HG02759 (cell line): ENCODE measurements around the gene GPR62.

Experiments
- ATAC-seq: cut with Tn5 transposase; IDR thresholded peaks from one replicate; pipeline ENCODE4 v1.9.1; 2021; ENCODE audit warnings: mild to moderate bottlenecking, moderate library complexity; ENCODE audit not compliant: unreplicated experiment

GPR62 gene

DNA sequence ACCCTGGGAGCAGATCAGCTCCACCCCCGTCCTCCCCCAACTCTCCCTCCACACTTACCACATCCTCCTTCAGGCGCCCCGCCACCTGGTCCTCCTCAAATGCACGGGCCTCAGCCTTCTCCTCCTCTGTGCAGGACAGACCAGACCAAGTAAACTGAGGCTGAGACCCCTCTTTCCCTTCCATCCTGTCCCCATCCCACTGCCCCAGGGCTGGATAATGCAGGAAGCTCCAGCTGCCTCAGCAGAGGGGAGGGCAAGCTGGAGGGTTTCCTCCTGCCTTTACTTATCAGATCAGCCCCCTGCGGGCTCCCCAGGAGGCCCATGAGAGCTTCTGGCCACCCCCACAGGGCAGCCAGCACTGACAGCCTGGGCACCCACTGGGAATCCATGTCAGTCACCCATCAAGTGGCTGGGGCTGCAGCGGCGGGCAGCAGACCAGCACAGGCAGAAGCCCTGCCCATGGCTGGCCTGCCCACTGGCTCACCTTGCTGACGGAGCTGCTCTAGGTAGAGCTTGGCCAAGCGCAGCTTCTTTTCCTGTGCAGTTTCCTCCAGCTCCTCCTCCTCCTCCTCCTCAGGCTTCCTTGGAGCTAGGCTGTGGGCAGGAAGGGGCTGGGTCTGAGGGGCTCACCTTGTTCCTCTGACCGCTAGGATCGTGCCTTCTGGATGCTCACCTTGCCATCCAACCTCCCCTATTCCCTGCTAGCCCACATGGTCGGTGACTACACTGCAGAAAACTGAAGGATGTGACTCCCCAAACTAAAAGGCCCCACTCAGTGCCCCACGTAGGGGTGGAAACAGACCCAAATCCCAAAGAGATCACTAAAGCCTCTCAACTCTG lies 17.4 kb upstream of the GPR62 start:
- ATAC-seq, result no peak

DNA sequence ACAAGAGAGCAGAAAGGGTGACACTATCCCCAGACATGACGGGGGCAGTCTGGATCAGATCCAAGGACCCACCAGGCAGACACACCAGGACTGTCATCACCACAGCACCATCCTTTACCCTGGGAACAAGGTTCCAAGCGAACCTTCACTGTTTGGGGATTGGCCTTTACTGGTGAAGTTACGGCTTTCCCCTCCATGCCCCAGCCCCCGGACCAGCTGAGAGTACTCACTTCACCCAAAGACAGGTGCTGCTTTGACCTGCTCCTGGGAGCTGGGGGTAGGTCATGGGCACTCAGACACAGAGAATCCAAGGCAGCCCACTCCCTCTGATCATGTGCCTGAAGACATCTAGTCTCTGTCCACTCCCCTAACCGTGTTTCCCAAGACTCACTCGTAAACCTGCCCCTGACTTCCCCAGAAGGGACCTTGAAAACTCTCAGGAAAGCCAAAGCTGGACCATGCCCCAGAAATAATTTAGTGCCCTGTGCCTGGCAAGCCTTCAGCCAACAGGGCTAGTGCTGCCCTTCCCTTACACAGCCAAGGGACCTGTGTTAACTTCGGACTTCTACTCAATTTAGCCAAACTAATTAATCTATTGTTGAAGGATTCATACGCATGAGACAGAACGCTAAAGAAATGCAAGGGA lies 16.3 kb upstream of the GPR62 start:
- ATAC-seq, result no peak

DNA sequence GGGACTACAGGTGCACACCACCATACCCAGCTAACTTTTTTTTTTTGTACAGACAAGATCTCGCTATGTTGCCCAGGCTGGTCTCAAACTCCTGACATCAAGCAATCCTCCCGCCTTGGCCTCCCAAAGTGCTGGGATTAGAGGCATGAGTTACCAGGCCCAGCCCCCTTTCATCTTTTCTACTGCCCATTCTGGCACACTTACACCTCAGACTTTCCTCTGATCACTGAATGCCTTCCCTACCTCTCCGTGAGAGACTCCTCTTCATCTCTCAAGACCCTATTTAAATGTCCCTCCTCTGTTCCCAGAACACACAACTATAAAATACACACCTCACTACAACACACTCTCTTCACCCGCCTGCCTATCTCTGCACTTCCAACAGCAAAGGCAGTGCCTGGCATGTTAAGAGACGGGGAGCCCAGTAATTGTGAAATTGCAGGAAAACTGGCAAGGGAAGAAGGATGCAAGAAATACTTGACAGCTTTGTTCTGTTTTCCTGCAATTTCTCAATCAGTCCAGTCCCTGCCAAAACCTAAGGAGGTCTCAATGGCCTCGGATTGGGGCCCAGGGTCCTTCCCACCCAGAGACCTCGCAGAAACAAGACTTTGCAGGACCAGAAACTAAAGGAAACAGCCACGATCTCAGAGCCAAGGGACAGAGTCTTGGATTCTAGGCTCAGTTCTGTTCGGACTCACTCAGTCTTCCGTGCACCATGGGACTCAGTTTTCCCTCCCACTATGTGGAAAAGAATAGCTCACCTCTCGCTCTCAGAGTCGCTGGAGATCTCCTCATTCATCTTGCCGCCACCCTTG lies 14.3 kb upstream of the GPR62 start:
- no peak for ATAC-seq

DNA sequence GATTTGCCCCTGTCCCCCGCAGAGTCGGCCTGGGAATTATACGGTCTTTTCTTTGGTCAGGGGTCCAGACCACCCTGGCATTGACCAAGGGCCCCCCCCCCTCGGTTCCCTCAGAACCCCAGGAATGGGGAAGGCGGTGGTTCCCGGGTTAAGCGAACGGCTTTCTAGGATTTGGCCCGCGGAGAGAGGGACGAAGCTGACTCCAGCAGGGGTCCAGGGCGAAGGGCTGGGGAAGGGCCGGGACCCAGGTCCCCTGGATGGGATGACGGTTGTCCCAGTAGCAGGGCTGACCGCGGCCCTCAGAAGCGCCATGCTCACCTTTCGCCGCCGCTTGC lies 13.8 kb upstream of the GPR62 start:
- no peak for ATAC-seq

DNA sequence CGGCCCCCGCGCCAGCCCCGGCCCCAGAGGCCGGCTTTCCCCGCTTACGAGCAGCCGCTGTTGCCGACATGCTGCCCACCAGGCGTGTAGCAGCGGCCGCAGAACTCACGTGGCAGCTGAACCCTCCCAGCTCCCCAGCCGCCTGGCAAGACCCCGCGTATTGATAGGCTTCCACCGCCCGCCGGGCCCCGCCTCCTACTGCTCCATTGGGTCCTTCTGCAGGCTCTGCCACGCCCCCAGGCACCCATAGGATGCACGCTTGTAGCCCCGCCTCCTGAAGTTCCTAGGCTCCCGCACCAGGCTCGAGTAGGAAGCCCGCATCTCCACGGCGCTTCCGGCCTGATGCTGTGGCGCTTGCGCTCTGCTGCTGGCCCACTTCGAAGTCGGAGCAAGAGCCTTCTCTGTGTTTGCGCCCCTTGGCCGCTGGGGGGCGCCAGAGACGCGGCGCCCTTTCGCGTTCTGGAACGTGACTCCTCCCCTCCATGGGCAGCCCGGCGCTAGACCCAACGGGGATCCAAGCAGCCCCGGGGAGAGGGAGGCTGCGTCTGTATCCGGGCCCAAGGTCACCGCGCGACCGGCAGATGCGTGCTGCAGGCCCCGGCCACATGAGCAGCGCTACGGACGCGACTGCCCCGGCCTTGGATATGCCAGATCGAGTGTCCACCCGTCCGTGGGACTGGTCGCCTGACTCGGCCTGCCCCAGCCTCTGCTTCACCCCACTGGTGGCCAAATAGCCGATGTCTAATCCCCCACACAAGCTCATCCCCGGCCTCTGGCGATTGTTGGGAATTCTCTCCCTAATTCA lies 13.2 kb upstream of the GPR62 start, which contains the start of the genes PARP3 and RRP9:
TSS of gene PARP3 (plus strand) at position 566 of the 805 bp plus-strand sequence. CDS start 993 bp downstream, outside the sequence.
TSS of gene RRP9 (minus strand) at position 107 of the 805 bp plus-strand sequence. CDS start at position 70, 37 bp downstream.
- peak; percentile 88 for ATAC-seq

DNA sequence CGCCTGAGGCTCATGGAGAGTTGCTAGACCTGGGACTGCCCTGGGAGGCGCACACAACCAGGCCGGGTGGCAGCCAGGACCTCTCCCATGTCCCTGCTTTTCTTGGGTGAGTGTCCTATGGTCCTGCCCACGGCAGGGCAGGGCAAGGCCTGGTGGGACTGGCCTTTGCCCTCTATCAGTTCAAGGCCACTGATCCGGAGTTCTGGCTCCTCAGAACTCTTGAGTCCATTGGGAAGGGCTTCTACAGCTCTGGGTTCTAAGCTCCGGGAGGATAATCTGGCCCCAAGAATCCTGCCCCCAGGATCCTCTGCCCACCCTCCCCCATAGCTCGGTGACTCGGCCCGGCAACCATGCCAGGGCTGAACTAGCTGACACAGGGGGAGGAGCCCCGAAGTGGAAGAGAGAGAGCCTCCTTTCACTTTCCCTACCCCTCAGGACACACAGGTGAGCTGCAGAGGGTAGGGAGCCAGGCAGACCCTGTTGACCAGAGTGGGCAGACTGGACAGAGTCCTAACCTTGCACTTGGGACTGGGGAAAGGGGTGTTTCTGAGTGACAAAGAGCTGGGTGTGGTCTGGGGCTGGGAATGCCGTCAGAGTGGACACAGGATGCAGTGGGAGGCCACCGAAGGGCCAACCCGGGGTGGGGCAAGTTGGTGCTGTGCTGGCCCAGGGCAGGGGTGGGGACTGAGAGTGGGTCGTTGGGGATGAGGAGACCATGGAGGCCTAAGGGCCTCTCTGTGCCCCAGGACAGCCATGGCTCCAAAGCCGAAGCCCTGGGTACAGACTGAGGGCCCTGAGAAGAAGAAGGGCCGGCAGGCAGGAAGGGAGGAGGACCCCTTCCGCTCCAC lies 12.4 kb upstream of the GPR62 start:
- no peak for ATAC-seq

DNA sequence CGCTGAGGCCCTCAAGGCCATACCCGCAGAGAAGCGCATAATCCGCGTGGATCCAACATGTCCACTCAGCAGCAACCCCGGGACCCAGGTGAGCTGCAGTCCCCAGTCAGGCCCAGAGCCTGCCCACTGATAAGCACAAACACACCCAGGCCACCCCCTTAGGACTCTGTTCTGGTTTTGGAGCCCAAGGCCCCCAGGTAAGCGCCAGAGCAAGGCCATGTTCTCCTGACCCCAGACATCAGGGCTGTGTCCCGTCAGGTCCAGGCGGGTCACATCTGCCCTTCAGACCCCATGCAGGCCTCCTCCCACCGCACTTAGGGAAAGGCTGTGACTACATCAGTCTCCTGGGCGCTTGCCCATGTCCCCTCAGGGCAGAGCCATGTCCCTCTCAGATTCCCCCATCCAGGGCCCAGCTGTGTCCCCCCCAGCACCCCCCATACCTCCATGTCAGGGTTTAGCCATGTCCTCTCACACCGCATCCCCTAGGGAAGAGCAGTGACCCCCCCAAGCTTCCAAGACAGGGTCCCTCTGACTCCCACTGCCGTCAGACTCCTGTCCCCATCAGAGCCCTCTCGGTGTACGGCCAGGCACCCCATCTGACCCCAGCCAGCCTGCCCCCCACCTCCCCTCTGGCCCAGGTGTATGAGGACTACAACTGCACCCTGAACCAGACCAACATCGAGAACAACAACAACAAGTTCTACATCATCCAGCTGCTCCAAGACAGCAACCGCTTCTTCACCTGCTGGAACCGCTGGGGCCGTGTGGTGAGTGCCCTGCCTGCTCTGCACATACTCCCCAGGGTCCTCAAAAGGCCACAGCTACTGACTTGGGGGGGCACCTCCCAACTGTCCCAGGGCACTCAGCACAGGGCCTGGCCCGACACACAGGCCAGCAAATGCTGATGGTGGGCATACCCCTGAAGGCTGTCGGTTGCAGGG lies 11.5 kb upstream of the GPR62 start:
- no peak for ATAC-seq

DNA sequence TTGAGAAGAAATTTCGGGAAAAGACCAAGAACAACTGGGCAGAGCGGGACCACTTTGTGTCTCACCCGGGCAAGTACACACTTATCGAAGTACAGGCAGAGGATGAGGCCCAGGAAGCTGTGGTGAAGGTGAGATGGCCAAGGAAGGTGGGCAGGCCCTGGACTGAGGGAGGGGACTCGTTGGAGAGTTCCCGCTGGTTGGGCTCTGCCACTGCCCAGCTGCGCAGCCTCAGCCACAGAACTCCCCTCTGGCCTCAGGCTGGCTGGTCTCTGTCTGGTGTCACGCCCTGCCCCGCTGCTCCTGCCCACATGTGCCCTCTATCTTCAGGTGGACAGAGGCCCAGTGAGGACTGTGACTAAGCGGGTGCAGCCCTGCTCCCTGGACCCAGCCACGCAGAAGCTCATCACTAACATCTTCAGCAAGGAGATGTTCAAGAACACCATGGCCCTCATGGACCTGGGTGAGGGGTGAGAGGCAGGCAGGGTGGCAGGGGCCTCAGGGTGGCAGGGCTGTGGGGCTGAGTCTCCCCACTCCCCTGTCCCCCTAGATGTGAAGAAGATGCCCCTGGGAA lies 10.6 kb upstream of the GPR62 start:
- ATAC-seq, result no peak

DNA sequence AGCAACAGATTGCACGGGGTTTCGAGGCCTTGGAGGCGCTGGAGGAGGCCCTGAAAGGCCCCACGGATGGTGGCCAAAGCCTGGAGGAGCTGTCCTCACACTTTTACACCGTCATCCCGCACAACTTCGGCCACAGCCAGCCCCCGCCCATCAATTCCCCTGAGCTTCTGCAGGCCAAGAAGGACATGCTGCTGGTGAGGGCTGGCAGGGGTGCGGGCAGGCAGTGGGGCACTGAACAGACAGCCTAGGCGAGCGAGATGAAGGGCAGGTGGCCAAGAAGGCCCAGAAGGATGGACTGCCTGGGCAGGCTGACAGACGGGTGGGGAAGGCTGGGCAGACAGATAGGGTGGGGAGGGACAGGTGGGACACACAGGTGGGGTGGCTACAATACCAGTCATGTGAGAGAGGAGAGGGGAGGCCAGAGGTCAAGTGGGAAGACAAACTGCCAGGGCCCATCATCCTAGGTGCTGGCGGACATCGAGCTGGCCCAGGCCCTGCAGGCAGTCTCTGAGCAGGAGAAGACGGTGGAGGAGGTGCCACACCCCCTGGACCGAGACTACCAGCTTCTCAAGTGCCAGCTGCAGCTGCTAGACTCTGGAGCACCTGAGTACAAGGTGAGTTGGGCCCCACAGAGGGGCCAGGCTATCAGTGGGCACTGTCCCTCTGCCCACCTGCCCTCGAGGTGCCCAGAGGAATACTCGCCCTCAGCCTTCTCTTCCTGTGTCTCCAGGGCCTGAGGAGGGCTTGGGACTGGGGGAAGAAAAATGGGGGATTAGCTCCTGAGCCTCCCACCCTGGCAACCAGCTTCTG lies 9.9 kb upstream of the GPR62 start:
- ATAC-seq, result no peak

DNA sequence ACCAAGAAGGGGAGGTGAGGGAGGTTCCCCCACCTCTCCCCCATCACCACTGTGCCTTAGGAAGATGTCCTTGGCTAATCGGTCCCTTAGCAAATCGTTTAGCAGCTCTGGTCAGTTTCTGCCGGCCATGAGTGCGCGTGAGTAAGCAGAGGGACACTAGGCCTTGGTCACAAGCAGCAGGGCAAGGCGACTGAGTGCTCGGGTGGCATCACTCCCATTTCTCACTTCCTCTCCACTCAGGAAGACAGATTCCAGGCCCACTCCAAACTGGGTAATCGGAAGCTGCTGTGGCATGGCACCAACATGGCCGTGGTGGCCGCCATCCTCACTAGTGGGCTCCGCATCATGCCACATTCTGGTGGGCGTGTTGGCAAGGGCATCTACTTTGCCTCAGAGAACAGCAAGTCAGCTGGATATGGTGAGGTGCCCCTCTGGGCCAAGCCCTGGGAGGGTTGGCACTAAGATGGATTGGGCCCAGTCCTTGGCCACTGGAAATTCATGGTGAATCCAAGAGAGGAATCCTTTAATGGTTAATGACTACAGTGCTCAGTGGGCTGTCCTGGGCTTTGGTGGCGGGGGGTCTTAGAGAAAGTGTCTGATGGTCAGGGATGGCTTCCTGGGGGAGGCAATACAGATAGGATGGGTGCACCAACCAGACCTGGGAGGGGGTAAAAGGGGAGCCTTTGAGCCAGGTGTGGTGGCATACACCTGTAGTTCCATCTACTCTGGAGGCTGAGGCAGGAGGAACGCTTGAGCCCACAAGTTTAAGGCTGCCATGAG lies 9.1 kb upstream of the GPR62 start:
- ATAC-seq, result no peak

DNA sequence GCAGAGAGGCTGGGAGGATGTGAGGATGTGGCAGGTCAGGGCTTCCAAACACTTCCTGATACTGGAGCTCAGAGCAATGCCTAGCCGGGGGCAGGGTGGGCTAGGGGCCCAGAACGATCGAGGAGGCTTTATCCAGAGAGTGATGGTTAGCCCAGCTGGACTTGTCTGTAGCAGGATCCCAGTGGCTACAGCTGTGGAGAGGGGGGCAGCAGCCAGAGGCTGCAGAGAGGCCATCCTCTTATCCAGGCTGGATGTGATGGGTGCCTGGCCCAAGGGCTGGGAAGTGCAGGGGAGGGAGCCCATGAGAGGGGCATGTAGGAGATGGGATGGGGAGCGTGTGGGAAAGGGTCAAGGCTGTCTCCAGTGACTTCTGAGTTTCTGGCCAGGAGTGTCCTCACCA lies 8.4 kb upstream of the GPR62 start:
- ATAC-seq, result no peak

DNA sequence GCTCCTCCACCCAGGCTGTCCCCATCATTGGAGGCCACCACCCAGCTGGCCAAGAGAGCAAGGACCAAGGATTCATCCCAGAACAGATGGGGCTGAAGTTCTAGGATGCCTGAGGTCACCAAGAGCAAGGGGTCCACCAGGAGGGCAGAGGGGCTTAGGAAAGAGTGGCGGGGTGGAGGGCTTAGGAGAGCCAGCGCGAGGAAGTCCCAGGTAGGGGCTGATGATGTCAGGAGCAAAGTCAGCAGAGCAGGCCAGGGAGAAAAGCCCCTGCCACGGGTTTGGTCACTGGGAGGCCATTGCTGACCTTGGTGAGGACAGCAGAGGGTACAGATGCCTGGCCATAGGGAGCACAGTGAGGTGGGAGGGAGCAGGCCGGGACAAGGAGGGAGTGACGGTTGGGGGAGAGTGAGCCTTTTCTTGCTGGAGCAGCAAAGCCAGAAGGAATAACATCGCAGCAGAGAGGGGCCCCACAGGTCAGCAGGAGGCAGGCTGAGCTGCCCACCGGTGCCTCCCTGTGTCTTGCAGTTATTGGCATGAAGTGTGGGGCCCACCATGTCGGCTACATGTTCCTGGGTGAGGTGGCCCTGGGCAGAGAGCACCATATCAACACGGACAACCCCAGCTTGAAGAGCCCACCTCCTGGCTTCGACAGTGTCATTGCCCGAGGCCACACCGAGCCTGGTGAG lies 7.8 kb upstream of the GPR62 start:
- no peak for ATAC-seq

DNA sequence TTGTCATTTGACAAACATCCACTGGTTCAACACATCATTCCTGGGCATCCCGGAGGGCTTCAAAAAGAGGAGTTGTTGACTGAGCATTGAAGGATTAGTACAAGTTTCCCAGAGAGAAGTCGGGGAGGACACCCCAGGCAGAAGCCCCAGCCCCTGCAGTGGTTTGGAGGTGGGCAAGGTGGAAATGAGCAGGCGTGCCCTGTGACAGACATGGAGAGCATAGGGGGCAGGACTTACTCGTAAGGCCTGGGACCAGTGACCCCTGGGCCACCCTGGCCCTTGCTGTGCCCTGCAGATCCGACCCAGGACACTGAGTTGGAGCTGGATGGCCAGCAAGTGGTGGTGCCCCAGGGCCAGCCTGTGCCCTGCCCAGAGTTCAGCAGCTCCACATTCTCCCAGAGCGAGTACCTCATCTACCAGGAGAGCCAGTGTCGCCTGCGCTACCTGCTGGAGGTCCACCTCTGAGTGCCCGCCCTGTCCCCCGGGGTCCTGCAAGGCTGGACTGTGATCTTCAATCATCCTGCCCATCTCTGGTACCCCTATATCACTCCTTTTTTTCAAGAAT lies 7.1 kb upstream of the GPR62 start:
- no peak for ATAC-seq

DNA sequence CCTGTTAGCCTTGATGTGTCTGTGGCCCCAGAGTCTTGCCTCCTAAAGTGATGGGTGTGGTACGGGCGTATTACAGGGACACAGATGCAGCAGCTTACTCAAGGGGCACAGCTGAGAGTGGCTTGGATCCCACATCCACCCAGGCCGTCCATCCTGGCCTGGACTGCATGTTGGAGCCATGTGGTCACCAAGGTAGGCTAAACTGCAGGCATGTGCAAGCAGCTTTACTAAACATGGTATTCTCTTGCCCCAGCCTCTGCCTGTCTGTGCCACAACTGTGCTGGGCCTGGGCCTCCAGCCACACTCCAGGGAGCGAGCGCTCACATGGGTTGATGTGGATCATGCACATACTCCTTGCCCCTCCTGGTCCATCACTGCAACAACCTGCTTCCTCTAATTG lies 6.1 kb upstream of the GPR62 start:
- no peak for ATAC-seq

DNA sequence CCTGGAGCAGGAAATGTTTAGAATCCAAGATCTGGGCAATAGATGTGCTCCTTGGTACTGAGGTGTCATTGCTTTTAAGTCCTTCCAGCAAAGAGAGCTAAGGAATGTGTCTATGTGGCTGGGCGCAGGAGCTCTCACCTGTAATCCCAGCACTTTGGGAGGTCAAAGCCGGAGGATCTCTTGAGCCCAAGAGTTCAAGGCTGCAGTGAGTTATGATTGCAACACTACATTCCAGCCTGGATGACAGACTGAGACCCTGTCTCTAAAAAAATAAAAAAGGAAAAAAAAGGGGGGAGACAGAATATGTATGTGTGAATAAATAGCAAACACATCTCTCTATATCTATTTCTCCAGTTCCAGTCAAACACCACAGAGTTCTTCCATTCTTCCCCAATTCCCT lies 4.3 kb upstream of the GPR62 start:
- ATAC-seq, result no peak

DNA sequence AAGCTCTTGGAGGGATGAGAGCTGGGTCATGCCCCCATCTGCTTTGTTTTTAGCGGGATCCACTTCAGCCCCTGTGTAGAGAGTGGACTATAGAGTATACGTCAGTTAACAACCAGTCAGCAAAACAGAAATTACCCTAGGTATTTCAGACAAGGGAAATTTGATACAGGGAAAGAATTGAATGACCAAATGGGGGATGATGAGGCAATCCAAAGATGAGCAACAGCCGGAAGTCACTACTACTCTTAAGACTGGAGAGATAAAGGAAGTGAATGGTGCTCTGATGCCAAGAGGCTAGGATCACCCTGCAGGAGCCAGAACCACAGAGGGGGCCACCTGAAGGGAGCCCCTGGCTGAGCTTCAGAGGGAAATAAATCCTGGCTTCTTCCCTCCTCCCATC lies 1.7 kb upstream of the GPR62 start:
- ATAC-seq, result no peak
